ENCODE results near the gene DTD2.
A peak's percentile ranks its signal among the peaks of the same experiment; 100 is the strongest.

Gene DTD2

GRCh38 chr14:31419967-31420318, 37.4 kb downstream of the DTD2 start:
- H3K27ac ChIP-seq (ENCODE audit: extremely low read depth, low read depth, low read length) = peak overlapping the region; percentile 68
- peak overlapping the region; percentile 99 for H3K4me3 ChIP-seq (ENCODE audit: low read depth, low read length)
- ChIA-PET POLR2A (interaction anchor here (0.8 to 2.5 kb wide), 11 partner anchors 8 to 656 kb away, joined by 3 to 23 read pairs (median 7); partner anchors contain the start of genes ARHGAP5, DTD2 and STRN3), CTCF (interaction anchor here (1.5 kb wide), 1 partner anchor 29 kb away, joined by 9 read pairs; no protein-coding TSS in a partner anchor)
- peaks cover 8% of the 10 kb centered on the region for H3K4me1 ChIP-seq (ENCODE audit: control insufficient read depth, insufficient read depth, low read length)
- no peaks in the 10 kb centered on the region for H3K9me3 ChIP-seq (ENCODE audit: control insufficient read depth, insufficient read depth, low read depth, low read length)
- no peaks in the 10 kb centered on the region; a peak in 1 of 3 replicates for H3K36me3 ChIP-seq (ENCODE audit: control insufficient read depth in 2 of 2, insufficient read depth in 1 of 2, low read length in 2 of 2)
- TF ChIP-seq ZBTB20 (tag by site-specific recombination; IDR thresholded peaks at IDR 0.05) (0 out of 2 replicates have a peak, but pooled peaks have one; percentile 38), ZNF26 (tag by site-specific recombination; IDR thresholded peaks at IDR 0.05) (no peak), SCRT1 (tag by site-specific recombination; IDR thresholded peaks at IDR 0.05; ENCODE audit: borderline replicate concordance) (peak; percentile 58), SCRT2 (tag by site-specific recombination; IDR thresholded peaks at IDR 0.05) (peak; percentile 98), ZNF76 (tag by site-specific recombination; IDR thresholded peaks at IDR 0.05; ENCODE audit: borderline replicate concordance, low read depth) (no peak)

GRCh38 chr14:31419179-31419966, 37.9 kb downstream of the DTD2 start:
- peak overlapping the region; percentile 99 for H3K4me3 ChIP-seq (ENCODE audit: low read depth, low read length)
- ChIA-PET POLR2A (interaction anchor here (0.6 to 2.5 kb wide), 7 partner anchors 13 to 657 kb away, joined by 3 to 23 read pairs (median 9); partner anchors contain the start of genes ARHGAP5, DTD2 and STRN3), CTCF (interaction anchor here (0.7 to 1.5 kb wide), 3 partner anchors 30 to 1000 kb away, joined by 3 to 9 read pairs (median 9); no protein-coding TSS in a partner anchor)
- H3K4me1 ChIP-seq (ENCODE audit: control insufficient read depth, insufficient read depth, low read length) = peaks cover 8% of the 10 kb centered on the region
- no peaks in the 10 kb centered on the region for H3K9me3 ChIP-seq (ENCODE audit: control insufficient read depth, insufficient read depth, low read depth, low read length)
- no peaks in the 10 kb centered on the region; a peak in 1 of 3 replicates for H3K36me3 ChIP-seq (ENCODE audit: control insufficient read depth in 2 of 2, insufficient read depth in 1 of 2, low read length in 2 of 2)
- peak overlapping the region; percentile 68 for H3K27ac ChIP-seq (ENCODE audit: extremely low read depth, low read depth, low read length)
- TF ChIP-seq ZNF274 (IDR thresholded peaks at IDR 0.05; ENCODE audit: low read length) (no peak), ZNF274 (tag by site-specific recombination; IDR thresholded peaks at IDR 0.05; ENCODE audit: borderline replicate concordance) (no peak), ZNF292 (tag by site-specific recombination; IDR thresholded peaks at IDR 0.05; ENCODE audit: borderline replicate concordance, low read depth) (no peak), ZNF354C (tag by site-specific recombination; IDR thresholded peaks at IDR 0.05; ENCODE audit: borderline replicate concordance, low read depth) (no peak), ZNF776 (tag by site-specific recombination; IDR thresholded peaks at IDR 0.05; ENCODE audit: borderline replicate concordance) (no peak), ELK4 (IDR thresholded peaks at IDR 0.05; ENCODE audit: borderline replicate concordance, low read depth, low read length) (no peak), ZNF560 (tag by site-specific recombination; IDR thresholded peaks at IDR 0.05; ENCODE audit: borderline replicate concordance) (no peak), OSR2 (tag by site-specific recombination; IDR thresholded peaks at IDR 0.05) (no peak), ZNF449 (tag by site-specific recombination; IDR thresholded peaks at IDR 0.05) (no peak), ZBTB7A (tag by site-specific recombination; IDR thresholded peaks at IDR 0.05; ENCODE audit: low read depth) (no peak), ZNF670 (tag by site-specific recombination; IDR thresholded peaks at IDR 0.05; ENCODE audit: low read depth) (no peak), ZNF837 (tag by site-specific recombination; IDR thresholded peaks at IDR 0.05) (no peak), REPIN1 (tag by site-specific recombination; IDR thresholded peaks at IDR 0.05; ENCODE audit: low read depth) (no peak), ZBTB17 (tag by site-specific recombination; IDR thresholded peaks at IDR 0.05) (no peak), ZSCAN5A (tag by site-specific recombination; IDR thresholded peaks at IDR 0.05) (no peak), GLIS2 (tag by site-specific recombination; IDR thresholded peaks at IDR 0.05) (no peak), ZNF311 (tag by site-specific recombination; IDR thresholded peaks at IDR 0.05; ENCODE audit: borderline replicate concordance) (no peak), ZSCAN30 (tag by site-specific recombination; IDR thresholded peaks at IDR 0.05) (no peak), ZNF280D (tag by site-specific recombination; IDR thresholded peaks at IDR 0.05) (no peak)
